ENCODE data around the gene CAVIN1. TPM values are rescaled to one million over a fixed set of nuclear protein-coding genes. Genes with fewer than 3 reads are reported as not detected.
"Not testable (repeated sequence)": the region's sequence is repeated elsewhere in the genome, so short reads cannot be mapped to it uniquely, and the experiment has no call there.

Gene CAVIN1
- total RNA-seq, 1 donor from 2014 or later: 2.7 TPM

DNA sequence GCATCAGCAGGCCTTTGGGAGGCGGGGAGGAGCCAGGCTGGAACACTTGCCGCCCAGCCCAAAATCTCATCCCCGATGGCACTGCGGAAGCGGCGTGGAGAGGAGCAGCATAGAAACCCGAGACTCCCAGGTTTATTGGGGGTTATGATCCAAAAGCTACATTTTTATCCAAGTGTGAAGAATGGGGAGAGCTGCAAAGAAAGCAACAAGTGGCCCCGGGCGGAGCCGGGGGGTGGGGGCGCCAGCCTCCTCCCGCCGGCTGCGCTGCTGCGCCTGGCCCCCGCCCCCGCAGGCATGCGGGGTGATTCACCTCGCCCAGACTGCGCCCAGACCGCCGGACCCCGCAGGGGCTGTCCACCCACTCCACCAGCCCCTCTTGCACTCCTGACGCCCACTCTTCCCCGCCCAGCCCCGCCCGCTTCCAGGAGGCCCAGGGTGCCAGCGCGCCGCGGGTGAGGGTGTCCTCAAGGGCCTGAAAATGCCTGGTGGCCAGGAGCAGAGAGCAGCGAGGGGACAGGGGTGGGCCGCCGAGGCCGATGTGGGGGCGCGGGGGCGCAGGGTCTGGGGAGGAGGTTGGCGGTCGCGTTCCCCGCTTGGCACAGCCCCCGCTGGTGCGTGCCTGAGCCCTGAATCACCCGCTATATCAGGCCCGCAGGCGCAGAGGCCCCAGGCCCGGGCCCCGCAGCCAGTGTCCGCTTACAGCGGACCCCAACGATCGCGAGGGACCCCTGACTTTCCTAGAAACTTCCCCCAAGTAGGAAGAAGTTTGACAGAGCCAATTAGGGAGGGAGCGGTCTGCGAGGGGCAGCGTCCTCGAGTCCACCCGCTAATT is 1.3 kb downstream of the CAVIN1 start:
- Mint-ChIP-seq H3K4me3 (peak overlapping the region; percentile 76), H3K27ac (no peak overlapping the region), H3K27me3 (peaks cover 48% of the 10 kb centered on the region), H3K4me1 (peaks cover 21% of the 10 kb centered on the region), H3K9me3 (no peaks in the 10 kb centered on the region), H3K36me3 (ENCODE audit: low read depth) (peaks cover 2% of the 10 kb centered on the region)
- DNase-seq: no peak
- intact Hi-C loops (cut with micrococcal nuclease): loop anchor here (5.0 kb wide), 1 partner anchor 36 kb away; the partner anchor contains the start of gene ATP6V0A1

GRCh38 chr17:42421136-42421506 is 1.9 kb downstream of the CAVIN1 start:
- H3K36me3 Mint-ChIP-seq (ENCODE audit: low read depth): peaks cover 2% of the 10 kb centered on the region
- peaks cover 45% of the 10 kb centered on the region for H3K27me3 Mint-ChIP-seq
- intact Hi-C loops (cut with micrococcal nuclease): loop anchor here (5.0 kb wide), 1 partner anchor 36 kb away; the partner anchor contains the start of gene ATP6V0A1
- H3K4me1 Mint-ChIP-seq: peaks cover 21% of the 10 kb centered on the region
- no peak overlapping the region for H3K27ac Mint-ChIP-seq
- no peak for DNase-seq
- peak overlapping the region; percentile 76 for H3K4me3 Mint-ChIP-seq
- no peaks in the 10 kb centered on the region for H3K9me3 Mint-ChIP-seq

- Mint-ChIP-seq H3K27me3 (peaks cover 29% of the 10 kb centered on the region), H3K4me1 (peaks cover 28% of the 10 kb centered on the region)
- H3K4me3 Mint-ChIP-seq; H3K9me3 Mint-ChIP-seq; H3K36me3 Mint-ChIP-seq (ENCODE audit: low read depth); intact Hi-C loops (cut with micrococcal nuclease); H3K27ac Mint-ChIP-seq; DNase-seq: not testable (repeated sequence)
Observed at GRCh38 chr17:42417981-42418380, 5.1 kb downstream of the CAVIN1 start.

- Mint-ChIP-seq H3K27ac (peak overlapping the region; percentile 81), H3K27me3 (peaks cover 11% of the 10 kb centered on the region), H3K4me1 (peaks cover 15% of the 10 kb centered on the region), H3K36me3 (ENCODE audit: low read depth) (no peaks in the 10 kb centered on the region), H3K4me3 (peak overlapping the region; percentile 78), H3K9me3 (no peaks in the 10 kb centered on the region)
- peak; percentile 80 for DNase-seq
- intact Hi-C loops (cut with micrococcal nuclease): no loop called here
Observed at GRCh38 chr17:42414704-42415409, 8.2 kb downstream of the CAVIN1 start.

- Mint-ChIP-seq H3K4me3 (no peak overlapping the region), H3K27me3 (peaks cover 7% of the 10 kb centered on the region), H3K36me3 (ENCODE audit: low read depth) (no peaks in the 10 kb centered on the region), H3K9me3 (no peaks in the 10 kb centered on the region), H3K27ac (no peak overlapping the region), H3K4me1 (peaks cover 10% of the 10 kb centered on the region)
- DNase-seq: no peak
- intact Hi-C loops (cut with micrococcal nuclease): no loop called here
Observed at GRCh38 chr17:42413464-42414040, 9.5 kb downstream of the CAVIN1 start.

DNA sequence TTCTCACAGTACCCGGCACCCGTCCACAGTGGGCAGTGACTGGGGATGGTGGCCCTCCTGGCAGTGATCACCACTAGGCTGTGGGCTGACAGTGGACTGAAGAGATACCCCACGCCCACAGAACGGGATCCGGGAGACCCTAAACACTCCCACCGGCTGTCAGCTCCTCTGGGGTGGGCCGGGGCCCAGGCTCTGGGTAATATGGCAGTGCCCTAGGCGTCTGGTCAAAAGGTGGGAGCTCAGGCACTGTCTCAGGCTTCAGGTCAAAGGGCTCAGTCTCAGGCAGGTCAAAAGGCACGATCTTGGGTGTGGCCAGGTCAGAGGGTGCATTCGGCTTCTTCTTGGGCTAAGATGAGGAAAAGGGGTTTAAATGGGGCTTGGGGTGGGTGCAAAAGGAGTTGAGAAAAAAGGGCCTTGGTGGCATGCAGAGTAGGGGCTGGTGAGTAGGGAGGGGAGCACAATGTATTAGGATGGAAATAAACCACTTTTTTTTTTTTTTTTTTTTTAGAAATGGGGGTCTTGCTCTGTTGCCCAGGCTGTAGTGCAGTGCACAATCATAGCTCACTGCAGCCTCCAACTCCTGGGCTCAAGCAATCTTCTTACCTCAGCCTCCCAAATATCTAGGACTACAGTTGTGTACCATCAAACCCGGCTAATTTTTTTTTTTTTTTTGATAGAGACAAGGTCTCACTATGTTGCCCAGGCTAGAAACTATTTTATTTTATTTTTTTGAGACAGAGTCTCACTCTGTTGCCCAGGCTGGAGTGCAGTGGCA is 11.0 kb downstream of the CAVIN1 start:
- Mint-ChIP-seq H3K27me3 (peaks cover 7% of the 10 kb centered on the region), H3K4me3 (no peak overlapping the region), H3K27ac (peak overlapping the region; percentile 49), H3K36me3 (ENCODE audit: low read depth) (no peaks in the 10 kb centered on the region), H3K9me3 (no peaks in the 10 kb centered on the region), H3K4me1 (peaks cover 14% of the 10 kb centered on the region)
- intact Hi-C loops (cut with micrococcal nuclease): no loop called here
- DNase-seq: no peak

DNA sequence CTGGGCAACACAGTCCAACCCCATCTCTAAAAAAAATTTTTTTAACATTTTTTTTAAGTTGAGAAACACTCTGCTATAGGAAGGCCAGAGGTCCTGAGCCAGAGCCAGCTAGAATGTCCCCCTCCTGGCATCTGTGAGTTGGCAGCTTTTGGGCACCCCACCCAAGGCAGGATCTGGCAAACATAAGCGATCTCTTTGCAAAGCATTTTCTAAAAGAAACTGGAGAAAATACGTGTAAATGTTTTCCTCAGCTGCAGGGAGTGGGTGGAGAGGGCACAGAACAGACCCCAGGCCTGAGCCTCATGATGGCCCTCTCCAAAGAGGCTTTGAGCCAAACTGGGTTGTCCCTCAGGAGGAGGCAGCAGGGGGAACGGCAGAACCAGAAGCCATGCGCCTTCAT is 11.7 kb downstream of the CAVIN1 start:
- Mint-ChIP-seq H3K36me3 (ENCODE audit: low read depth) (no peaks in the 10 kb centered on the region), H3K27me3 (peaks cover 7% of the 10 kb centered on the region), H3K9me3 (no peaks in the 10 kb centered on the region), H3K4me3 (no peak overlapping the region), H3K4me1 (peaks cover 14% of the 10 kb centered on the region), H3K27ac (no peak overlapping the region)
- no peak for DNase-seq
- intact Hi-C loops (cut with micrococcal nuclease): no loop called here

- H3K4me1 Mint-ChIP-seq: peaks cover 16% of the 10 kb centered on the region
- no peak overlapping the region for H3K4me3 Mint-ChIP-seq
- H3K9me3 Mint-ChIP-seq: no peaks in the 10 kb centered on the region
- intact Hi-C loops (cut with micrococcal nuclease): no loop called here
- DNase-seq: no peak
- no peaks in the 10 kb centered on the region for H3K36me3 Mint-ChIP-seq (ENCODE audit: low read depth)
- H3K27ac Mint-ChIP-seq: no peak overlapping the region
- H3K27me3 Mint-ChIP-seq: peaks cover 7% of the 10 kb centered on the region
Observed at GRCh38 chr17:42410319-42410685, 12.8 kb downstream of the CAVIN1 start.

DNA sequence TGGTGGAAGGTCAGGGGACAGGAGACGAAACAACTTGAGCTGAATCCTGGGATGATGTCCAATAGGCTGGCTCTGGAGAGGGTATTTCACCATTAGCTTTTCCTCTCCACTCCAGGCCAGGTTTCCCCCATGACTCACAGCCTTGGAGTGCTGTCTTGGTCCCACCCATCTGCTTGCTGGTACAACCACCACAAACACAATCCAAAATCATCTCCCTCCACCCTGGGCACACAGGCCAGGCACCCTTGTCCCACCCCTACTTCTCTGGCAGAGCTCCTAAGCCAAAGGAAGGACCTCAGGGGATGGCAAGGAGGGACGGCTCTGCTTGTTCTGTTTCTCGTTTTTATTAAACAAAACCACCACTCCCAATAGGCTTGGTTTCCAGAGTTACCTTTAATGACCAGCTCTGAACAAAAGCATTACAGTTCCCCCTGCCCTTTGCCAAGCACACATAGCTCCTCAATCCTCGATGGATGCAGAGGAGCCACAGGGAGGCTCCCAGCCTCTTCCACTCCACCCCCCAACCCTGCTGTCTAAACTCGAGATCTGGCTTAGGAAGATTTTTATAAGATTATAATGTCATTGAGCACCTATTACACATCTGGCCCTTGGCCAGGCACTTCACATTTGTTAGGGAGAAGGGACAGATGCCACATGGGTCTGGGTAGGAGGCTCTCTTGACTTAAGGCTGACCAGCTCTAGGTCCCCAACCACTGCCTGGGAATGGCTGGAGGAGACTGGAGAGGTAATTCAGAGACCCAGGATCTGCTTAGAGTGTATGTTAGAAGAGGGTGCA is 13.3 kb downstream of the CAVIN1 start:
- no peak for DNase-seq
- Mint-ChIP-seq H3K4me3 (no peak overlapping the region), H3K27me3 (peaks cover 4% of the 10 kb centered on the region), H3K9me3 (no peaks in the 10 kb centered on the region), H3K36me3 (ENCODE audit: low read depth) (no peaks in the 10 kb centered on the region), H3K27ac (no peak overlapping the region), H3K4me1 (peaks cover 10% of the 10 kb centered on the region)
- intact Hi-C loops (cut with micrococcal nuclease): no loop called here

GRCh38 chr17:42408061-42408460 is 15.0 kb downstream of the CAVIN1 start:
- no peaks in the 10 kb centered on the region for H3K9me3 Mint-ChIP-seq
- no peak overlapping the region for H3K27ac Mint-ChIP-seq
- intact Hi-C loops (cut with micrococcal nuclease): no loop called here

DNA sequence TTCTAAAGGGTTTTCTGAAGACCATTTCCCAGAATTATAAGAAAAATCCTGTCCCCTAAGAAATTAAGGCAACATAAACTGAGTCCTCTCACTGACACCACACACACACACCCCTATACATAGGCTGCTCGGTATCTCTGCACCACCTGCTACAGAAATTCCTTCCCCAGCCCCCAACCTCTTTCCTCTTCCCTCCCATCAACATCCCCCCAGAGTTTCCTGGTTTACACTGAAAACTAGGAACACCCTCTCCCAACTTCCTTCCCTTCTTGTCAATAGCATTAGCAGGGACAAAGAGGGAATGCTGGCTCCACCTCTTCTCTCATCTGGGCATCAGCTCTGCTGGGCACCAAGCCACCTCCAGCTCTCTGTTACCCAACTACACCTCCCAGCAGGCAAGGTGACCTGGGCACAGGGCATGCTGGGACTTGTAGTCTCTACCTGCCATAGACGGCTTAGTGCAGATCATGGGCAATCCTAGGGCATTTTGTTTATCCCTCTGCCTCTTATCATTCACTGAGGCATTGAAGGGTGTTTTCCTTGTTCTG is 15.7 kb downstream of the CAVIN1 start:
- DNase-seq: peak; percentile 88
- Mint-ChIP-seq H3K36me3 (ENCODE audit: low read depth) (no peaks in the 10 kb centered on the region), H3K27me3 (peaks cover 4% of the 10 kb centered on the region), H3K27ac (no peak overlapping the region), H3K4me3 (no peak overlapping the region), H3K9me3 (no peaks in the 10 kb centered on the region), H3K4me1 (peaks cover 16% of the 10 kb centered on the region)
- intact Hi-C loops (cut with micrococcal nuclease): loop anchor here (2.0 kb wide), 1 partner anchor 95 kb away; no protein-coding TSS in a partner anchor

More at GRCh38 chr17:42408061-42408460, 15.0 kb downstream of the CAVIN1 start:
- DNase-seq: no peak
- H3K27me3 Mint-ChIP-seq: peaks cover 4% of the 10 kb centered on the region
- H3K4me1 Mint-ChIP-seq: peaks cover 13% of the 10 kb centered on the region
- H3K36me3 Mint-ChIP-seq (ENCODE audit: low read depth): no peaks in the 10 kb centered on the region
- H3K4me3 Mint-ChIP-seq: no peak overlapping the region

DNA sequence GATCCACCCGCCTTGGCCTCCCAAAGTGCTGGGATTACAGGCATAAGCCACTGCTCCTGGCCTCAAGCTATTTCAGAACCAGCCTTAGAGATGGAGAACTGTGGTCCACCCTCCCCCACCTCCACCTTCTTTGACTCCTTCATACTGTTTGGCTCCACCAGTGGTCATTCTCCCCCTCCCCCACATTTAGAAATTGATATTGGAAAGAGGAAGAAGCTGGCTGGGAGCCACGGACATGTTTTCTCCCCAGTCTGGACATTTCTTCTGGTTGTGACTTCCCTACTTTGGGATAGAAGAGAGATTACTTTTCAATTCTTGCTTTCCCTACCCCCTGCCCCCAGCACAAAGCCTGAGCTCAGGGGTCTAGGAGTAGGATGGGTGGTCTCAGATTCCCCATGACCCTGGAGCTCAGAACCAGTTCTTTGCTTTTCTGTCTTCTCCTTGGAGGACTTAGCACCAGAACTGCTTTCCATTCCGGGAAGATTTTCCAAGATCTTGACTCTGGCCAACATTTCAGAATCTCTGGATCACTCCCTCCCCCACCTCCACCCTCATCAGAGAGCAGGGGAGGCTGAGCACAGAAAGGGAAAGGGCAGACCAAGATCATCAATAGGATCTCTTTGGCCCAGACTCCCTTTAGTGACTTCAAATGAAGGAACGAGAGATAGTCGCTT is 16.3 kb downstream of the CAVIN1 start:
- no peaks in the 10 kb centered on the region for H3K36me3 Mint-ChIP-seq (ENCODE audit: low read depth)
- no peak for DNase-seq

More for the DNA sequence above, 16.3 kb downstream of the CAVIN1 start:
- peaks cover 4% of the 10 kb centered on the region for H3K27me3 Mint-ChIP-seq
- H3K4me1 Mint-ChIP-seq: peaks cover 19% of the 10 kb centered on the region
- H3K27ac Mint-ChIP-seq: no peak overlapping the region
- H3K9me3 Mint-ChIP-seq: no peaks in the 10 kb centered on the region
- no peak overlapping the region for H3K4me3 Mint-ChIP-seq
- intact Hi-C loops (cut with micrococcal nuclease): loop anchor here (1.0 to 2.0 kb wide), 2 partner anchors 84 to 94 kb away; no protein-coding TSS in a partner anchor
